Nephron progenitor cell (in vitro differentiated cells): ENCODE measurements around the gene ZNF273.
"Not testable (repeated sequence)": the region's sequence is repeated elsewhere in the genome, so short reads cannot be mapped to it uniquely, and the experiment has no call there.

ENCODE experiments used
- DNase-seq: peaks from one replicate; pipeline ENCODE4 v3.0.0; 2021
- H3K27ac Mint-ChIP-seq: 2 replicates; pipeline ENCODE4 v1.8.0; 2021; ENCODE audit warnings: mild to moderate bottlenecking, moderate library complexity, mixed read lengths
- H3K27me3 Mint-ChIP-seq: 2 replicates; pipeline ENCODE4 v1.8.0; 2021; ENCODE audit warnings: mild to moderate bottlenecking, low read depth, mixed read lengths; ENCODE audit not compliant: poor library complexity
- H3K36me3 Mint-ChIP-seq: 2 replicates; pipeline ENCODE4 v1.8.0; 2021; ENCODE audit warnings: low read depth, mixed read lengths
- H3K4me1 Mint-ChIP-seq: 2 replicates; pipeline ENCODE4 v1.8.0; 2021; ENCODE audit warnings: mixed read lengths
- H3K4me3 Mint-ChIP-seq: 2 replicates; pipeline ENCODE4 v1.8.0; 2021; ENCODE audit warnings: mild to moderate bottlenecking, moderate library complexity, mixed read lengths
- H3K9me3 Mint-ChIP-seq: 2 replicates; pipeline ENCODE4 v1.8.0; 2021; ENCODE audit warnings: mild to moderate bottlenecking, moderate library complexity, mixed read lengths
- CTCF ChIP-seq: fragments of 200-600 bp; sonication (generic); IDR thresholded peaks from 2 replicates; pipeline ENCODE4 v1.5.0; 2021; ENCODE audit warnings: antibody characterized with exemption

Gene ZNF273

DNA sequence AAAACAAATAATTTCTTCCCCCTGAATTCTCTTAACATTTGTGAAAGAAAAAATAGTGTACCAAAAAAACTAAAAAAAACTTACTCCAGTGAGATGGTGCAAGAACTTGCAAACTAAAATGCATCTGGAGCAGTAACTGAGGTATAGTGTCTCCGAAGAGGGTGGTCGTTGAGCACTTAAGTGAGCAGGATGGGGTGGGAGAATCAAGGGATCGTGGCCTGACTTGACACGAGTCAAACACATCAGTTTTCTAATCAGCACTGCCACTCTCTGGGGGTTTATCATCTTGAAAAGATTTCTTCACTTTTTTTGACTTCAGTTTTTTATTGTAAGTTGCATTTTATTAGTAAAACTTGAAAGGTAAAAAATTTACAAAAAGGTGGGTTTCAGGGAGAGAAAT is 2.5 kb downstream of the ZNF273 start:
- TF ChIP-seq CTCF, result no peak
- Mint-ChIP-seq H3K4me3 (peak overlapping the region; percentile 98), H3K27me3 (peaks cover 4% of the 10 kb centered on the region), H3K36me3 (peaks cover 71% of the 10 kb centered on the region), H3K9me3 (peaks cover 73% of the 10 kb centered on the region), H3K27ac (no peak overlapping the region), H3K4me1 (peaks cover 30% of the 10 kb centered on the region)
- no peak for DNase-seq

DNA sequence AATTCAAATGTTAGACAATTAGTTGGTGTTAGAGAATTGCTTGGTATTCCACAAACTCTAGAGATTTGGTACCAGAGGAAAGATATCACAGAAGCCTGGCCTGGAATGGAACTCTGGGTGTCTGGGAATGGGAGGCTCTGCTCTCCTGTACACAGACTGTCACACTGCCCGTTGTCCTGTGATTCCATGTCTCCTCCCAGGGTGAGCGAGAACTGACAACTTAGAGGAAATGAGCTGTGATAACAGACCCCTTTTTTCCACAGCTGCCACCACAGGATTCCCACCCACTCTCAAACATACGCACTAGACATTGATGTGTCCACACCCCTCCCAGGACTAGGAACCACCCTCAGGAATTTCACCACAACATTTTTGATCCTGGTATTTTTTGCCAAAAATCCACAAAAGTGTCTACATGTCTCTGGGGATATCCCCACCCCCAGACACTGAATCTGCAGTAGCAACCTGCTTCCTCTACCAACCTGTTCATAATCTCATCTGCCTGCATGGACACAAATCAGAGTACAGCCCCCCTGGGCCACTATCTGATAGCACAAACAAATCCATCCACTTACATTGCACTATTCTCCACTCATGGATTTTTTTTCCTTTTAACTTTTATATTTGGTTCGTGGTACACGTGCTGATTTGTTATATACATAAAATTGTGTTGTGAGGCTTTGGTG is 4.7 kb downstream of the ZNF273 start:
- no peak for TF ChIP-seq CTCF

DNA sequence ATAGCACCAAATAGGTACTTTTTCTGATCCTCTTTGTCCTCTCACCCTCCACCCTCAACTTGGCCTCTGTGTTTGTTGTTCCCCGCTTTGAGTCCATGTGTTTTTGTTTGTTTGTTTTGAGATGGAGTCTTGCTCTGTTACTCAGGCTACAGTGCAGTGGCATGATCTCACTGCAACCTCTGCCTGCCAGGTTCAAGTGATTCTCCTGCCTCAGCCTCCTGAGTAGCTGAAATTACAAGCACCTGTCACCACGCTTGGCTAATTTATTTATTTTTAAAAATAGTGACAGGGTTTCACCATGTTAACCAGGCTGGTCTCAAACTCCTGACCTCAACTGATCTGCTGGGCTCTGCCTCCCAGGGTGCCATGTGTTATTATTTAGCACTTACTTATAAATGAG is 5.3 kb downstream of the ZNF273 start:
- Mint-ChIP-seq H3K4me1 (peaks cover 30% of the 10 kb centered on the region), H3K36me3 (peaks cover 91% of the 10 kb centered on the region), H3K27ac (no peak overlapping the region), H3K27me3 (peaks cover 7% of the 10 kb centered on the region), H3K4me3 (no peak overlapping the region), H3K9me3 (peaks cover 94% of the 10 kb centered on the region)
- no peak for TF ChIP-seq CTCF
- DNase-seq, result no peak

More for the DNA sequence above, 4.7 kb downstream of the ZNF273 start:
- peak overlapping the region; percentile 21 for H3K27ac Mint-ChIP-seq
- peaks cover 89% of the 10 kb centered on the region for H3K36me3 Mint-ChIP-seq
- H3K9me3 Mint-ChIP-seq, result peaks cover 93% of the 10 kb centered on the region
- peaks cover 5% of the 10 kb centered on the region for H3K27me3 Mint-ChIP-seq
- no peak overlapping the region for H3K4me3 Mint-ChIP-seq
- no peak for DNase-seq
- peaks cover 30% of the 10 kb centered on the region for H3K4me1 Mint-ChIP-seq

DNA sequence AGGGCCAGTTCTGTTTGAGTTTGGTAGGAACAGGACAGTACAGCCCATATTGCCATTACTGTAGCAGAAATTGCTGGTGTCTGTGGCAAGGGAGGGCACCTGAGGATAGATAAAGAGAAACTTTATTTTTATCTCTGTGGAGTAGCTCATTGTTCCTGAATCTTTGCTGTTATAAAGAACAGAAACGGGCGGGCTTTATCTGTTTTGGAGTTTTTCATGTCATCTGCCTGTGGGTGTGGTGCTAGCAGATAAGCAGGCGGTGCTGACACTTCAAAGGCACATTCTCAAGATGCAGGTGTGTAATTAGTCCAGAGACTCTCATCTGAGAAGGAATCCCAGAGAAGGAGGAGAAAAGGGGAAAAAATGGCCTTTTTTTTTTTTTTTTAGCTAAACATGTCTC is 11.5 kb downstream of the ZNF273 start:
- no peaks in the 10 kb centered on the region for H3K4me1 Mint-ChIP-seq
- peaks cover 9% of the 10 kb centered on the region for H3K27me3 Mint-ChIP-seq
- H3K4me3 Mint-ChIP-seq, result no peak overlapping the region
- TF ChIP-seq CTCF, result no peak
- H3K27ac Mint-ChIP-seq, result no peak overlapping the region
- no peak for DNase-seq
- peaks cover 93% of the 10 kb centered on the region for H3K9me3 Mint-ChIP-seq
- peaks cover 94% of the 10 kb centered on the region for H3K36me3 Mint-ChIP-seq

DNA sequence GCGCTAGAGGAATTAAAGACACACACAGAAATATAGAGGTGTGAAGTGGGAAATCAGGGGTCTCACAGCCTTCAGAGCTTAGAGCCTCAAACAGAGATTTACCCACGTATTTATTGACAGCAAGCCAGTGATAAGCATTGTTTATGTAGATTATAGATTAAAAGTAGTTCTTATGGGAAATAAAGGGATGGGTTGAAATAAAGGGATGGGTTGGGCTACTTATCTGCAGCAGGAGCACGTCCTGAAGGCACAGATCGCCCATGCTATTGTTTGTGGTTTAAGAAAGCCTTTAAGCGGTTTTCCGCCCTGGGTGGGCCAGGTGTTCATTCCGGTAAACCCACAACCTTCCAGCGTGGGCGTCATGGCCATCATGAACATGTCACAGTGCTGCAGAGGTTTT is 12.2 kb downstream of the ZNF273 start:
- not testable (repeated sequence) for H3K27me3 Mint-ChIP-seq, H3K4me3 Mint-ChIP-seq, H3K4me1 Mint-ChIP-seq, H3K27ac Mint-ChIP-seq, DNase-seq
- Mint-ChIP-seq H3K9me3 (peaks cover 93% of the 10 kb centered on the region), H3K36me3 (peaks cover 94% of the 10 kb centered on the region)

DNA sequence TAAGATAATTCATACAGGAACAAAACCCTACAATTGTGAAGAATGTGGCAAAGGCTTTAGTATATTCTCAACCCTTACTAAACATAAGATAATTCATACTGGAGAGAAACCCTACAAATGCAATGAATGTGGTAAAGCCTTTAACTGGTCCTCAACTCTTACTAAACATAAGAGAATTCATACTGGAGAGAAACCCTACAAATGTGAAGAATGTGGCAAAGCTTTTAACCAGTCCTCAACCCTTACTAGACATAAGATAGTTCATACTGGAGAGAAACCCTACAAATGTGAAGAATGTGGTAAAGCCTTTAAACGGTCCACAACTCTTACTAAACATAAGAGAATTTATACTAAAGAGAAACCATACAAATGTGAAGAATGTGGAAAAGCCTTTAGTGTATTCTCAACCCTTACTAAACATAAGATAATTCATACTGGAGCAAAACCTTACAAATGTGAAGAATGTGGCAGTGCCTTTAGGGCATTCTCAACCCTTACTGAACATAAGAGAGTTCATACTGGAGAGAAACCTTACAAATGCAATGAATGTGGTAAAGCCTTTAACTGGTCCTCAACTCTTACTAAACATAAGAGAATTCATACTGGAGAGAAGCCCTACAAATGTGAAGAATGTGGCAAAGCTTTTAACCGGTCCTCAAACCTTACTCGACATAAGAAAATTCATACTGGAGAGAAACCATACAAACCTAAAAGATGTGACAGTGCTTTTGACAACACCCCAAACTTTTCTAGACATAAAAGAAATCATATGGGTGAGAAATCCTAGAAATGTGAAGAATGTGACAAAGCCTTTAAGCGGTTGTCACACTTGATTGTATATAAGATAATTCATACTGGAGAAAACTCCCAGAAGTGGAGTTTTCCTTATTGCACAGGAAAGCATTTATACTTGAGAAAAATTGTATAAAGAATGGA is 25.4 kb downstream of the ZNF273 start:
- H3K4me3 Mint-ChIP-seq, H3K4me1 Mint-ChIP-seq, DNase-seq, H3K27ac Mint-ChIP-seq, H3K27me3 Mint-ChIP-seq: not testable (repeated sequence)
- peaks cover 93% of the 10 kb centered on the region for H3K9me3 Mint-ChIP-seq
- H3K36me3 Mint-ChIP-seq, result peaks cover 86% of the 10 kb centered on the region
